K562 (cell line): ENCODE results near the gene ZNF891. TPM values are rescaled to one million over a fixed set of nuclear protein-coding genes. Genes with fewer than 3 reads are reported as not detected.

Experiments
- BRCA1 ChIP-seq, 2 experiments: fragments of 450-650 bp in 1 of 2; sonication (generic) in 1 of 2; formaldehyde crosslinking in 1 of 2; IDR thresholded peaks; 2 replicates each; pipeline versions ENCODE4 v1.5.0 to v1.6.1; 2017 to 2020; ENCODE audit warnings: mild to moderate bottlenecking in 1 of 2, missing genetic modification reagents in 1 of 2
- CBFB ChIP-seq: sonication (generic); formaldehyde crosslinking; IDR thresholded peaks from 2 replicates; pipeline ENCODE4 v1.4.0; 2020; ENCODE audit warnings: mild to moderate bottlenecking, missing genetic modification reagents
- DLX4 ChIP-seq: fragments of 250-450 bp; sonication (Bioruptor Pico); IDR thresholded peaks from 2 replicates; pipeline ENCODE4 v1.6.1; 2021; ENCODE audit warnings: mild to moderate bottlenecking
- HMGXB4 ChIP-seq: sonication (generic); formaldehyde crosslinking; IDR thresholded peaks from 2 replicates; pipeline ENCODE4 v1.8.1; 2023; ENCODE audit warnings: mild to moderate bottlenecking, missing genetic modification reagents
- NONO ChIP-seq, 2 experiments: fragments of 200-400 bp in 1 of 2; fragments of 450-650 bp in 1 of 2; formaldehyde crosslinking in 1 of 2; IDR thresholded peaks; 2 replicates each; pipeline ENCODE4 v1.6.1; 2017; ENCODE audit warnings: low read depth in 2 of 2, mild to moderate bottlenecking in 2 of 2, moderate library complexity in 2 of 2, low read length in 1 of 2
- SAFB2 ChIP-seq: fragments of 200-400 bp; formaldehyde crosslinking; IDR thresholded peaks from 2 replicates; pipeline ENCODE4 v1.6.1; 2018; ENCODE audit warnings: borderline replicate concordance, low read length, low read depth, moderate library complexity; ENCODE audit not compliant: severe bottlenecking
- SMARCC2 ChIP-seq: fragments of 450-650 bp; IDR thresholded peaks from 2 replicates; pipeline ENCODE4 v1.6.1; 2017; ENCODE audit warnings: antibody characterized with exemption, moderate library complexity, mild to moderate bottlenecking, low read depth
- SP2 ChIP-seq: IDR thresholded peaks from 2 replicates; pipeline ENCODE4 v1.6.1; 2011; ENCODE audit warnings: mild to moderate bottlenecking, low read depth, low read length, moderate library complexity; ENCODE audit not compliant: poor library complexity, severe bottlenecking; ENCODE audit errors: extremely low read depth
- XRCC3 ChIP-seq: fragments of 450-650 bp; IDR thresholded peaks from 2 replicates; pipeline ENCODE4 v1.6.1; 2017; ENCODE audit warnings: mild to moderate bottlenecking, moderate library complexity
- ZC3H11A ChIP-seq: IDR thresholded peaks from 2 replicates; pipeline ENCODE4 v1.6.1; 2012; ENCODE audit warnings: low read depth, low read length, improper control_type of control experiment
- ZNF143 ChIP-seq: sonication (generic); formaldehyde crosslinking; IDR thresholded peaks from 2 replicates; pipeline ENCODE4 v1.9.0; 2022; ENCODE audit warnings: mild to moderate bottlenecking, missing genetic modification reagents
- ZNF431 ChIP-seq: sonication (generic); formaldehyde crosslinking; IDR thresholded peaks from 2 replicates; pipeline ENCODE4 v1.8.0; 2022; ENCODE audit warnings: mild to moderate bottlenecking, missing genetic modification reagents
- ZNF445 ChIP-seq: fragments of 250-450 bp; sonication (Bioruptor Pico); IDR thresholded peaks from 2 replicates; pipeline ENCODE4 v1.4.0; 2020; ENCODE audit warnings: low read depth, mild to moderate bottlenecking, moderate library complexity
- ZNF518B ChIP-seq: fragments of 250-450 bp; sonication (Bioruptor Pico); IDR thresholded peaks from 2 replicates; pipeline ENCODE4 v1.5.0; 2021; ENCODE audit warnings: mild to moderate bottlenecking, moderate library complexity
- ZNF75A ChIP-seq: fragments of 450-650 bp; formaldehyde crosslinking; IDR thresholded peaks from 2 replicates; pipeline ENCODE4 v1.4.0; 2020; ENCODE audit warnings: mild to moderate bottlenecking
- ZNF785 ChIP-seq: fragments of 250-450 bp; sonication (Bioruptor Pico); IDR thresholded peaks from 2 replicates; pipeline ENCODE4 v1.4.0; 2020; ENCODE audit warnings: mild to moderate bottlenecking
- polyA plus RNA-seq, 8 experiments: library from polyadenylated mRNA; depleted of rRNA in 4 of 8; stranded (reverse) in 5 of 8; unstranded in 3 of 8; fragments of >200 nt; fragmentation: Nextera tagmentation in 2 of 8; fragmentation: Illumina TruSeq in 1 of 8; extraction: Ambion mirVana in 2 of 8; extraction: Trizol in 1 of 8; gene quantifications; 2 replicates each; pipeline versions ENCODE4 v1.2.1 to v1.2.3, GENCODE V29; 2011 to 2014; ENCODE audit warnings: inconsistent platforms in 1 of 8, missing spikeins in 1 of 8
- total RNA-seq, 7 experiments: library from RNA; depleted of rRNA in 6 of 7; stranded (reverse); fragments of >200 nt in 6 of 7; fragmentation: Illumina TruSeq in 2 of 7; extraction: Trizol in 2 of 7; gene quantifications; 2 replicates each; pipeline versions ENCODE4 v1.2.1 to v1.2.3, GENCODE V29; 2011 to 2021; ENCODE audit warnings: low replicate concordance in 1 of 7
- TF ChIP-seq, protein P1 (sequence below): sonication (generic); formaldehyde crosslinking; IDR thresholded peaks from 2 replicates; pipeline ENCODE4 v1.8.0; 2022; ENCODE audit warnings: missing genetic modification reagents, mild to moderate bottlenecking, moderate library complexity, borderline replicate concordance
- TF ChIP-seq, protein P2 (sequence below): fragments of 200-400 bp; formaldehyde crosslinking; IDR thresholded peaks from 2 replicates; pipeline ENCODE4 v1.6.1; 2017; ENCODE audit warnings: mild to moderate bottlenecking, low read depth, low read length, moderate library complexity

ZNF891 gene
- total and polyA plus RNA-seq, 9 of the 15 experiments (the other 6 are each of a cell fraction or from before 2014, with no cell fraction given), result 0.41 to 2.0 (median 1.3) TPM

GRCh38 chr12:133130038-133130807, at the start of gene ZNF891, which contains the start of gene ZNF10 (continued):
- TF ChIP-seq ZNF518B (CRISPR knock-in tag) (no peak), HMGXB4 (CRISPR knock-in tag) (no peak), SAFB2 (no peak), ZNF143 (peak; percentile 94), SP2 (no peak), ZNF431 (peak; percentile 56; the same call in 1 of the 2 replicates), ZNF445 (CRISPR knock-in tag) (no peak), NONO (IDR thresholded peaks at IDR 0.05; ENCODE audit: low read depth in 2 of 2, low read length in 1 of 2) (peak; percentile 42 to 80; a peak in 2 of 4 replicates), ZNF75A (0 out of 2 replicates have a peak, but pooled peaks have one; percentile 39), DLX4 (CRISPR knock-in tag) (no peak), ZC3H11A (no peak), SMARCC2 (no peak), CBFB (CRISPR knock-in tag) (0 out of 2 replicates have a peak, but pooled peaks have one; percentile 13), BRCA1 (IDR thresholded peaks at IDR 0.05) (no peak), BRCA1 (CRISPR knock-in tag; IDR thresholded peaks at IDR 0.05) (no peak), ZNF785 (no peak), XRCC3 (no peak)
- TF ChIP-seq, protein P1, sequence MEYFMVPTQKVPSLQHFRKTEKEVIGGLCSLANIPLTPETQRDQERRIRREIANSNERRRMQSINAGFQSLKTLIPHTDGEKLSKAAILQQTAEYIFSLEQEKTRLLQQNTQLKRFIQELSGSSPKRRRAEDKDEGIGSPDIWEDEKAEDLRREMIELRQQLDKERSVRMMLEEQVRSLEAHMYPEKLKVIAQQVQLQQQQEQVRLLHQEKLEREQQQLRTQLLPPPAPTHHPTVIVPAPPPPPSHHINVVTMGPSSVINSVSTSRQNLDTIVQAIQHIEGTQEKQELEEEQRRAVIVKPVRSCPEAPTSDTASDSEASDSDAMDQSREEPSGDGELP (CRISPR knock-in tag), result peak; percentile 83
- TF ChIP-seq, protein P2, sequence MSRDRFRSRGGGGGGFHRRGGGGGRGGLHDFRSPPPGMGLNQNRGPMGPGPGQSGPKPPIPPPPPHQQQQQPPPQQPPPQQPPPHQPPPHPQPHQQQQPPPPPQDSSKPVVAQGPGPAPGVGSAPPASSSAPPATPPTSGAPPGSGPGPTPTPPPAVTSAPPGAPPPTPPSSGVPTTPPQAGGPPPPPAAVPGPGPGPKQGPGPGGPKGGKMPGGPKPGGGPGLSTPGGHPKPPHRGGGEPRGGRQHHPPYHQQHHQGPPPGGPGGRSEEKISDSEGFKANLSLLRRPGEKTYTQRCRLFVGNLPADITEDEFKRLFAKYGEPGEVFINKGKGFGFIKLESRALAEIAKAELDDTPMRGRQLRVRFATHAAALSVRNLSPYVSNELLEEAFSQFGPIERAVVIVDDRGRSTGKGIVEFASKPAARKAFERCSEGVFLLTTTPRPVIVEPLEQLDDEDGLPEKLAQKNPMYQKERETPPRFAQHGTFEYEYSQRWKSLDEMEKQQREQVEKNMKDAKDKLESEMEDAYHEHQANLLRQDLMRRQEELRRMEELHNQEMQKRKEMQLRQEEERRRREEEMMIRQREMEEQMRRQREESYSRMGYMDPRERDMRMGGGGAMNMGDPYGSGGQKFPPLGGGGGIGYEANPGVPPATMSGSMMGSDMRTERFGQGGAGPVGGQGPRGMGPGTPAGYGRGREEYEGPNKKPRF, result no peak
